Measurements from ENCODE around the gene TSEN2. TPM values are rescaled to one million over a fixed set of nuclear protein-coding genes. Genes with fewer than 3 reads are reported as not detected.

Gene TSEN2
- total and polyA plus RNA-seq, 2 of the 13 experiments (the other 11 are each of a cell fraction or from before 2014, with no cell fraction given), result 11.0 to 17.3 TPM

GRCh38 chr3:12556690-12557472 is 72.6 kb downstream of the TSEN2 start, which contains the start of gene MKRN2 (continued):
- TF ChIP-seq HIC2 (CRISPR knock-in tag; IDR thresholded peaks at IDR 0.05; ENCODE audit: low read depth) (peak; percentile 84), ZNF230 (CRISPR knock-in tag; IDR thresholded peaks at IDR 0.05) (peak; percentile 66; the same call in 1 of the 2 replicates), ZNF709 (CRISPR knock-in tag; IDR thresholded peaks at IDR 0.05) (peak; percentile 78; the same call in 1 of the 2 replicates), IKZF5 (CRISPR knock-in tag; IDR thresholded peaks at IDR 0.05) (peak; percentile 56; the same call in 1 of the 2 replicates), PBX2 (CRISPR knock-in tag; IDR thresholded peaks at IDR 0.05) (no peak), ZFP36L1 (CRISPR knock-in tag; IDR thresholded peaks at IDR 0.05) (peak; percentile 78), STAT5B (CRISPR knock-in tag; IDR thresholded peaks at IDR 0.05) (no peak), ZNF792 (CRISPR knock-in tag; IDR thresholded peaks at IDR 0.05) (peak; percentile 81; the same call in 1 of the 2 replicates), IKZF4 (CRISPR knock-in tag; IDR thresholded peaks at IDR 0.05; ENCODE audit: borderline replicate concordance, low read depth, not compliant biosample characterization) (peak; percentile 81), ZNF224 (CRISPR knock-in tag; IDR thresholded peaks at IDR 0.05) (no peak), DDIT3 (CRISPR knock-in tag; IDR thresholded peaks at IDR 0.05) (no peak), NFKB2 (CRISPR knock-in tag; IDR thresholded peaks at IDR 0.05; ENCODE audit: borderline replicate concordance) (peak; percentile 81; the same call in 1 of the 2 replicates), MED13 (CRISPR knock-in tag; IDR thresholded peaks at IDR 0.05) (0 out of 2 replicates have a peak, but pooled peaks have one; percentile 25), ZSCAN29 (CRISPR knock-in tag; conservative IDR thresholded peaks at IDR 0.05) (no peak), SUZ12 (IDR thresholded peaks at IDR 0.05; ENCODE audit: low read depth, low read length) (no peak), ZBTB39 (CRISPR knock-in tag; IDR thresholded peaks at IDR 0.05) (no peak), KMT2A (CRISPR knock-in tag; IDR thresholded peaks at IDR 0.05) (peak; percentile 92), AHR (CRISPR knock-in tag; IDR thresholded peaks at IDR 0.05) (peak; percentile 51; the same call in 1 of the 2 replicates), ZFYVE20 (CRISPR knock-in tag; IDR thresholded peaks at IDR 0.05; ENCODE audit: borderline replicate concordance, low read depth) (peak; percentile 92; the same call in 1 of the 2 replicates), BCL3 (CRISPR knock-in tag; IDR thresholded peaks at IDR 0.05) (peak; percentile 87), ZNF33A (CRISPR knock-in tag; IDR thresholded peaks at IDR 0.05; ENCODE audit: borderline replicate concordance) (no peak)
